Astrocyte (in vitro differentiated cells and primary cell): ENCODE results near the gene DISC1.

Source experiments
- CTCF ChIP-seq: IDR thresholded peaks from 2 replicates; pipeline ENCODE4 v1.5.1; 2011; ENCODE audit warnings: low read depth, mild to moderate bottlenecking, inconsistent platforms, low read length, moderate library complexity; ENCODE audit not compliant: insufficient read depth
- EZH2 ChIP-seq: IDR thresholded peaks from 2 replicates; pipeline ENCODE4 v1.6.1; 2012; ENCODE audit warnings: mild to moderate bottlenecking, low read length, inconsistent platforms; ENCODE audit not compliant: insufficient read depth

- TF ChIP-seq CTCF: no peak
- TF ChIP-seq EZH2: no peak
These were observed 337.7 kb downstream of the DISC1 start for GRCh38 chr1:231964241-231964640.
